Hematopoietic multipotent progenitor cell treated with erythropoietin and hydrocortisone succinate and interleukin-3 and kit ligand, for 6 days (in vitro differentiated cells): ENCODE measurements around the gene ADK.
"Not testable (repeated sequence)": the region's sequence is repeated elsewhere in the genome, so short reads cannot be mapped to it uniquely, and the experiment has no call there.

Experiments
- DNase-seq: peaks from one replicate; pipeline ENCODE4 v3.0.0-alpha.2; 2015

ADK gene

DNA sequence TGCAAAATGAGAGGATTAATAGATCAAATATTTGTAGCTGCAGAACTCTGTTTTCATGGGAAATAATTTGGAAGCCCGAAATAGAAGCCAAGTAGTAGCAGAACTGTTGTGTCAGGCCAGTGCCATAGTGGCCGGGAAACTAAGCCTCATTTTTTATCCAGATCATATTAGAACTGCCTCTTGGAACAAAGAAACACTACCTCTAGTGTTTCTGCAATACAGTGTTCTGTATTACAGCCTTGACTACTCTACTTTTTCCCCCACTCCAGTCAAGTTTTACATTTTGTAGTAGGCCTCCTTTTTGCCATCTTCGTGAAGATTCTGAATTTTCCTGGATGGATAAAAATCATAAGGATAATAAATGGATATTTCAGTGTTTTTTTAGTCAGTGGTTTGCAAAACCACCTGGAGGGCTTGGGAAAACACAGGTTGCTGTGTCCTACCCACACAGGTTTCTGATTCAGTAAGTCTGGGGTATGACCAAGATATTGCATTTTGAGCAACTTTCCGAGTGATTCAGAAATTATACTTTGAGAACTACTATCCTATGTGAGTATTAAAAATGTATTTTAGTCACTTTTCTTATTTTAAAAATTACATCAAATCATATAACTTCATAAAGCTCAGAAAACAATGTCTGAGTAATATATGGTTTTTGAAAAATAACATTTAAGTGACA is 349.1 kb downstream of the ADK start:
- no peak for DNase-seq

GRCh38 chr10:74500816-74501215 is 349.8 kb downstream of the ADK start:
- DNase-seq: no peak

GRCh38 chr10:74502963-74503608 is 352.1 kb downstream of the ADK start:
- DNase-seq: no peak

DNA sequence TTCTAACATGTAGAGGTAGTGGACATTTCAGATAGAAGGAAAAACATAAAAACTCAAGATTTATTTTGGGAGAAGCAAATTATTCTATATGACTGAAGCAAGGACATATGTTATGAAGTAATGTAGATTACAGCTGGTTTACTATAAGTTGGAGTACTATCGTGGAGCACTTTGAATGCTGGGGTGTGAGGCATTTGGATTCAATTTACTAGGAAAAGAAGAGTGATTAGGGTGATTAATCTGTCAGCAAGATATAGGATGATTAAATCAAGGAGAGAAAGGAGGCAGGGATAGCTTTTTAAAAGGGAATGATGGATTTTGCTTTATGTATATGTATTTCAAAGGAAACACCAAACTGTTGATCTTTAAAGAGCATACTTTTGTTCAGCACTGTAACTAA is 356.9 kb downstream of the ADK start:
- no peak for DNase-seq

GRCh38 chr10:74510594-74510993 is 359.6 kb downstream of the ADK start:
- no peak for DNase-seq

DNA sequence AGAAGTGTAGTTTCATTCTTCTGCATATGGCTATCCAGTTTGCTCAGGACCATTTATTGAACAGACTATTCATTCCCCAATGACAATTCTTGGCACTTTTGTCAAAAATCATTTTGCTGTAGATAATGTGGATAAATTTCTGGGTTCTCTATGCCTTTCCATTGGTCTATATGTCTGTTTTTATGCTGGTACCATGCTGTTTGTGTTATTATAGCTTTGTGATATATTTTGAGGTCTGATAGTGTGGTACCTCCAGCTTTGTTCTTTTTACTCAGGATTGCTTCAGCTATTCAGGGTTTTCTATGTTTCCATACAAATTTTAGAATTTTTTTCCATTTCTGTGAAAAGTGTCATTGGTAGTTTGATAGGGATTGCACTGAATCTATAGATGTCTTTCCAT is 360.0 kb downstream of the ADK start:
- no peak for DNase-seq

DNA sequence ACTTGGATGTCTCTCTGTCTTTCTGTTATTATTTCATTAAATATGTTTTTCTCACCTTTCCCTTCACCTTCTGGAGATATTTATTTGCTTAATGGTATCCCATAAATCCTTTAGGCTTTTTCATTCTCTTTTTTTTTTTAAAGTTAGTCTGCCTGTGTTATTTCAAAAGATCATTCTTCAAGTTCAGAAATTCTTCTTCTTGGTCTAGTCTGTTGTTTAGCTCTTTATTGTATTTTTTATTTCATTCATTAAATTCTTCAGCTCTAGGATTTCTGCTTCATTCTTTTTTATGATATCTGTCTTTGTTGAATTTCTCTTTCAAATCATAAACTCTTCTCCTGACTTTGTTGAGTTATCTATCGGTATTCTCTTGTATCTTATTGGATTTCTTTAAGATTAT is 363.3 kb downstream of the ADK start:
- no peak for DNase-seq

DNA sequence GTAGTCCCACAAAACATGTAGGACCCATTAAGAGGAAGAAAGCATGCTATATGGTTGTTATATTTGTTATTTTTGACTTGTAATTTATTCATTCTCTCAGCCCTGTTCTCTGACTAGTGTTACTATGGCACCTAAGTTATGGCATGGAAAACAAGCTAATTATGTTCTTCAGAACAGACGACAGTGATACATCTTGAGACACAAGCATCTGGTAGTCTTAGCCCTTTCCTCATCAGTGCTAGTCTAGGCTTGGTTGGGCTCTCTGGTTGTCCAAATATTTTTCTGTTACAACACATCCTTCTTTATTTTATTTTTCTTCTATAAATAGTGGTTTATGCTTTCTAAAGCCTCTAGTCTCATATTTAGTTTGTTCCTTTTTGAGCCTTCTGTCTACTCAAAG is 367.0 kb downstream of the ADK start:
- no peak for DNase-seq

DNA sequence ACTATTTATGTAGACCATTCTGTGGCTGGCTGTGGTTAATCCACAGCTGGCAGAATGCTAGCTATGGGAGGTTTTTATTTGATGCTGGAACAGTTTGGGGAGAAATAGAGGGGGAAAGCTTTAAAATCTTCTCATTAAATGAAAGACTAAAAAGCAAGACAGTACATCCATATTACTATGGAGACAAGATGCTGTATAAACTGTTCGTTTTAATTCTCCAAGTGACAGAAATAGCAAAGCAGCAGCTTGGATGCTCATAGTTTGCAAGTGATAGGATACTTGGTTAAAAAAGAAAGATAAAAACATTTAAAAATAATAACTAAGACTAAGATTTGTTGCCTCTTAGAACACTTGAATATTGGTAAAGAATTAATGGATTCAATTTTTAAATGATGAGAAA is 370.5 kb downstream of the ADK start:
- no peak for DNase-seq

DNA sequence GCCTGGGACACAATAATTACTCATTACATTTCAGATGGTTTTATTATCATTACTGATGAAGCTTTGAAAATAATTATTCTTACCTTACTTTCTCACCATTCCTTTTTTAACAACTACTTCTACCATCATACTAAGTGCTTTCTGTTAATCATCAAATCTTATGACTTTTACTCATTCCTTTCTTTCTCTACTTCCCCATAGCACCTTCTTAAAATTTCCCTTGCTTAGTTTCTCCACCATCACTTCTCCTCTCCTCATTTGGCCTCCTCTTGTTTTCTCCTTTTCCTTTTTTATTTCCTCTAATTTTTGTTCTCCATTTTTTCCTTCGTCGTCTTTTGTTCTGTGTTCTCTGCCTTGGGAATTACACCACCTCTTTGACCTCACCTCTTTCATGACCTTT is 372.2 kb downstream of the ADK start:
- DNase-seq: no peak

DNA sequence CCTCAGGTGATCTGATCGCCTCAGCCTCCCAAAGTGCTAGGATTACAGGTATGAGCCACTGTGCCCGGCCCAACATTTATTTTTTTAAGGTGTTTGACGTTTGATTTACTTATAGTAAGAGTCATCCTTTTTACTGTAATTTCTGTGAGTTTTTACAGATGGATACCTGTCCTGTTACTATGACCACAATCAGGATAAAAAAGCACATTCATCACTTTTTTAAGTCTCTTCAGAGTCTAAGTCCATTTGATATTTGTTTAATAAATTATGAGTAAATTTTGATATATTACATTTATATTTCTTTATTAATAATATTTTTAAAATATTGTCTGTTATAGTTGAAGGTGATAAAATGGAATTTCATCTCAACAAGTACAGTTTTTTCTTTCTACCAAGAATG is 374.9 kb downstream of the ADK start:
- DNase-seq: no peak

DNA sequence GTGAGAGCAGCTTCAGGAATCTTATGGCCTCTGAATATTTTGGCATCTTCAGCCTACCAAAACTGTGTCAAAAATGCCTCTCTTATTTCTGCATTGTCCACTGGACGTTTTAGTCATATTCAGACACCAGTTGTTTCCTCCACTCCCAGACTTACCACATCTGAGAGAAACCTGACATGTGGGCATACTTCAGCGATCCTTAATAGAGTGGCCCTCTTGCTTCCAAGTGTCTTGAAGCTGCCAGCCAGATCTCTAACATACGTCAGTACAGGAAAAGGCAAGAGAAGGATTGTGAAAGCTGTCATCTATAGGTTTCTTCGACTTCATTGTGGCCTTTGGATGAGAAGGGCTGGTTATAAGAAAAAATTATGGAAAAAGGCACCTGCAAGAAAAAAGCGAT is 376.6 kb downstream of the ADK start:
- not testable (repeated sequence) for DNase-seq

- no peak for DNase-seq
Observed at GRCh38 chr10:74529205-74529604, 378.2 kb downstream of the ADK start.

DNA sequence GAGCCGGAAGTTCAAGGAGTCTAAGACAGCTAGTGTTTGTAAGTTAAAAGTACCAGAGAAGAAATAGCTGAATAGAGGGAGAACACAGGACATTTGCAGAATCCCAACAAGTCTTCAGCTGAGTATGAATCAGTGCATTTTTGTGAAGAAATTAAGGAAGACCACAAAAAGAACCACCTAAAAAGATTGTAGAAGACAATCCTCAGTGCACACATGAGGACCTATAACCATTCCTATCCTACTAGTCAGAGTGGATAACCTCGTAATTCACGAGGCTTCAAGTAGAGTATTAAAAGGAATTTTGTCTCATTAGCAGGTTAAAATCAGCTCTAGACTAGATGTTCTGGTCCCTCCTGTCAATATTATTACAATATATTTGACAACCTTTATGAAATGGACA is 380.0 kb downstream of the ADK start:
- DNase-seq: no peak

GRCh38 chr10:74539317-74539716 is 388.3 kb downstream of the ADK start:
- no peak for DNase-seq

DNA sequence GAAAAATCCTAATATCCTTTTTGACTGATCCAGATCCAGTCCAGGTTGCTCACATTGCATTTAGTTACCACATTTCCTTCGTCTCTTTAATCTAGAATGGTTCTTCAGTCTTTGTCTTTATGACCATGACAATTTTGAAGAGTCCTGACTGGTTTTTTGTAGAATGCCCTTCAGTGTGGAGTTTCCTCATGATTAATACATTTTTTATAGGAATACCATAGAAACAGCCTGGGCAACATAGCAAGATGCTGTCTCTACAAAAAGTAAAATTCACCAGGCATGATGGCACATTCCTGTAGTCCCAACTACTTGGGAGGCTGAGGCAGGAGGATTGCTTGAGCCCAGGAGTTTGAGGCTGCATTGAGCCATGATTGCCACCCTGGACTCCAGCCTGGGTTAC is 390.4 kb downstream of the ADK start:
- no peak for DNase-seq

DNA sequence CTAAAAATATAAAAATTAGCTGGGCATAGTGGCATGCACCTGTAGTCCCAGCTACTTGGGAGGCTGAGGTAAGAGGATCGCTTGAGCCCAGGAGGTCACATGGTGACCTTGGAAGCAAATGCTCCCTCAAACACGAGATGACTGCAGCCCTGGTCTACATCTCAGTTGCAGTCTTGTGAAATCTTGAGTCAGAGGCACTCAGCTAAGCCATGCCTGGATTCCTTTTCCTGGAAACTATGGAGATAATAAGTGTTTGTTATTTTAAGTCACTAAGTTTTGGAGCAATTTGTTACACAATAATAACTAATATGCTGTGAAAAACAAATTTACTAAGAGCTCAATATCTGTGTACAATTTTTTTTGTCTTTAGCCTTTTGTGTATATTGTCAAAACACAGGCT is 391.1 kb downstream of the ADK start:
- no peak for DNase-seq

DNA sequence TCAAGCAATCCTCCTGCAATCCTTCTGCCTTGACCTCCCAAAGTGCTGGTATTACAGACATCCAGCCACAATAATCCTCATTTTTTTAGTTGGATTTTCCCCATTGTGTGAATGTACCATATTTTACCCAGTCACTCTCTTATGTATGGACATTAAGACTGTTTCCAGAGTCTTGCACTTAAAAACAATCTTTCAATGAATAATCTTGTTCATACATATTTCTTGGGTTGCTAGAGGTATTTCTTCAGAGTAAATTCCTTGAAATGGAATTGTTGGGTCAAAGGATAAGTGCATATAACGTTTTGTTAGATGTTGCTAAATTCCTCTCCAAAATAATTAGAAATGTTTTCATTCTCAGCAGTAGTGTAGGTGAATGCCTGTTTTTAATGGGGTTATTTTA is 392.3 kb downstream of the ADK start:
- DNase-seq: no peak

- no peak for DNase-seq
Observed at GRCh38 chr10:74544106-74544505, 393.1 kb downstream of the ADK start.

DNA sequence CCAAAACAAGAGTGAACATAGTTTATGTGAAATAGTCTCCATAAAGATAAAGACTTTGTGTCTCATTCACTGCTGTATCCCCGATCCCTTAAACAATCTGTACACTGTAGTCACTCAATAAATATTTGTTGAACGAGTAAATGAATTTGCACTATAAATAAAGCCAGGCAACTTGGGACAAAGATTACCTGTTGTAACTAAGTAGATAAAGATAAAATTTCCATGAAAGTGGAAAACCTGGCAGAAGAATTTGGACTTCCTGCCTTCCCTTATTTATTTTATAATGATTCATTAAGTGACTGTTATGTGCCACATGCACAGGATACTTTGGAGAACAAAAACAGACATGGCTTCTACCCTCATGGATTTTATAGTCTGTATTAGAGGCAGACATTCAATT is 397.7 kb downstream of the ADK start:
- DNase-seq: no peak

GRCh38 chr10:74556072-74556705 is 405.2 kb downstream of the ADK start:
- DNase-seq: no peak

DNA sequence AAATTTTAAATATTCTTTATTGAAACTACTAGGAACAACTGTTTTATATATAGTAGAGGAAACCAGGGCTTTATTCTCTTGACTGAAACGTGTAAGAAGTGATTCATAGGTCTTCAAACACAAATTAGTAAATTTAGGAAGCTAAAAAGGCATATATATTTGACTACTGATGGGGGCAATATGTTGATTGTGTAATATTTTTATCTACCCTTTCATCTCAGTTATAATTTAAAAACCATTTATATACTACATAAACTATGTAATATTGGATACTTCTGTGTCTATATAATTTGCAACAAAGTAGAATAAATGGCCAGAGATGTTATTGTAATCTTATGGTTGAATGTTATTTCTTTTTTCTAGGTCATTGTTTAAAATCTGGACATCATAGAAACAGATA is 406.1 kb downstream of the ADK start:
- DNase-seq: no peak

DNA sequence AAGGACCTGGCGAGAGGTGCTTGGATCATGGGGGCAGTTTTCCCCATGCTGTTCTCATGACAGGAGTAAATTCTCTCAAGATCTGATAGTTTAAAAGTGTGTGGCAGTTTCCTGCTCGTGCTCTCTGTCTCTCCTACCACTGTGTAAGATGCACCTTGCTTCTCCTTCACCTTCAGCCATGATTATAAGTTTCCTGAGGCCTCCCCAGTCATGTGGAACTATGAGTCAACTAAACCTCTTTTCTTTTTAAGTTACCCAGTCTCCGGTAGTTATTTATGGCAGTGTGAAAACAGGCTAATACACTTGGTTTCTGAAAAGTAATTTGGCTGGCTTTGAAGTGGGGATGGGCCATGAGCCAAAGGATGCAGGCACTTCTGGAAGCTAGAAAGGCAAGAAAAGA is 407.4 kb downstream of the ADK start:
- DNase-seq: no peak

GRCh38 chr10:74558897-74559296 is 407.9 kb downstream of the ADK start:
- DNase-seq: no peak

- not testable (repeated sequence) for DNase-seq
Observed at GRCh38 chr10:74568896-74569295, 417.9 kb downstream of the ADK start.
